SHP77 treated with DMSO at 0.1 percent for 48 hours (cell line): ENCODE results near the gene ETV4.

Source experiments
- DNase-seq: peaks from one replicate; lab custom pipeline; 2025; lab: John Stamatoyannopoulos, UW

ETV4 gene

DNA sequence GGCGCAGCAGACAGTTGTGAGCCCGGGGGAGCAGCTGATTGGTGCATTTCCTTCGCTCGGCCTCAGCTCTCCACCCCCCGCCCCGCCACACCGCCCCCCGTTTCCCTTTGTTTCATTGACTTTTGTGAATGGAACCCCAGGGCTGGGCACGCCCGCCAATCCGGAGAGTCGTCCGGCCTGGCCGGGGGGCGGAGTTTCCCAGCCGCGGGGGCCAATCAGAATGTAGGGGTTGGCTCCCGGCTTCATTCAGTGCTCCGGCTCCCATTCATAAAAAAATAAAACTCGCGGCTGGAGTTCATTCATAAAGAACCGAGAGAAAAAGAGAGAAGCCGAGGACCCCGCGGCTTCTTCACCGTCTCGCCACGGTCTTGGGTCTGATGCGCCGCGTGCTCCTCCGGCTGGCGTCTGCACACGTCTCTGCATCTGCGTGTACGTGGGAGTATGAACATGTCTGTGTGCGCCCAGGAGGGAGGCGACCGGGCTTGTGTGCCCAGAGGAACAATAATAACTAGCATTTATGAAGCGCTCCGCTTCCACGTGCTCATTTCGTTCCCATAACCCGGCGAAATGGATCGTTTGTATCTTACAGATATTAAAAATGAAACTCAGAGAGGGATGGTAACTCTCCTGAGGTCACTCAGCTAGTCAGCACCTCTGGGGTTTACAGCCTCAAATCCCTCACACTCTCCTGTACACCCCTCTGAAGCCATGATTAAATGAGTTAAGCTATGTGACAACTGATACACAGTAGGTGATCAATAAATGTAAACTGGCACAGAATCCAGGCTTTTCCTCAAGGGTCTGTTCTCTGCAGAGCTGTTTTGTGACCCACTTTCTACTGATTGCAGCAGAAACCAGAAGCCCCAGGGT is at the start of gene ETV4:
TSS of gene ETV4 (minus strand) at position 22 of the 870 bp plus-strand sequence. CDS start 723 bp downstream, outside the sequence.
- peak; percentile 62 for DNase-seq

DNA sequence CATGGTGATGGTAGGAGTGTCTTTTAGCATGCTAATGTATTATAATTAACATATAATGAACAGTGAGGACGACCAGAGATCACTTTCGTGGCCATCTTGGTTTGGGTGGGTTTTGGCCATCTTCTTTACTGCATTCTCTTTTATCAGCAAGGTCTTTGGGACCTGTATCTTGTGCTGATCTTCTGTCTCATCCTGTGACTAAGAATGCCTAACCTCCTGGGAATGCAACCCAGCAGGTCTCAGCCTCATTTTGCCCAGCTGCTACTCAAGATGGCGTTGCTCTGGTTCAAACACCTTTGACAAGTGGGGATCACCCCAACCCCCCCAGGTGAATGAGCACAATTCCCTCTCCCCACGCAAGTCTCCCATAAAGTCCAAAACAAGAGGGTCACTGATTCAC is 49.3 kb upstream of the ETV4 start:
- no peak for DNase-seq

DNA sequence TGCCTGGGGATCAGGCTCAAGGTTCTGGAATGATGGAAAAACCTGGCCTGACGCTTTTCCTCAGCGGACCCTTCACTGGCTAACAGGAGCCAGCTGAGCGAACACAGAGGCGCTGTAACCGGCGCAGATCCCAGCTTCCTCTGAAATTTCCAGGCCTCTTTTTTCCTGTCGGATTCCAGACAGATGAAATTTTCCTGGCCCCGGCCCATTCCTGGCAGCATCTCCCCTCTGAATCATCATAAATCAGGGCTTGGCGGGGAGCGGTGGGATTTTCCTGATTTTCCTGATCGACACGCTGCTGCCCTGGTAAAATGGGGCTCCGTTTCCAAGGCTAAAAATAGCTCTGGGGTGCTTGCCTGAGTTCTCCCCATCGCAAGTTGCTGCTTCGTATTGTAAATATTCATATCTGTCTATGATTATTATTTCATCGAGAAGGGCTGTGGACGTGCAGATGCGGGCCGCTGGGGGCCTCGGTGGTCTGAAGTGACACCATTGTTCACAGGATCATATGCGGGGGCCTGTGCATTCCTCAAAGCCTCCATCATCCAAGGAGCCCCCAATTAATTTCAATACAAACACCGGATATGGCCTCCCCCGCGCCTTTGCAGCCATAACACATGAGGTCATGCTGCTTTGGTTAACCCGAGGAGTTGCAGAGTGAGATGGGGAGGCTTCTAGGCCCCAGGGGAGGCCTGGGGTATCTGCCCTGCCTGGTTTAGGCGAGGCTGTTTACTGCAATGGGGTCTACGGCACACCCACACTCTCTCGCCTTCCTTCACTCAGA is 45.8 kb upstream of the ETV4 start:
- DNase-seq: no peak

DNA sequence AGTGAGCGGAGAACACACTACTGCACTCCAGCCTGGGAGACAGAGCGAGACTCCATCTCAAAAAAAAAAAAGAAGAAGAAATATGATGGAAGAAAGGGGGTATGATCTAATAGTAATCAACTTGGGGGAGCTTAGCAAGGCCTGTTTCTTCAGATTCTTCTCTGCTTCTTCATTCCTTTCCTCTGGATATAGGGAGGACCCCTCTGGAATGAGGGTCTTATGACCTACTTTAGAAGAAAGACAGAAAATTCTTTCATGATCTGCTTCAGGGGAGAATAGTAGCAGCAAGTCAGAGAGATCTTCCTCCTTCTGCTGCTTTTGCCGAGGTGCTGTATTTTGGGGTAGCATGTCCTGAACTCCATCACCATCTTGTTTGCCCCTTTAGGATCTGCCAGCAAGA is 44.9 kb upstream of the ETV4 start:
- DNase-seq: no peak

DNA sequence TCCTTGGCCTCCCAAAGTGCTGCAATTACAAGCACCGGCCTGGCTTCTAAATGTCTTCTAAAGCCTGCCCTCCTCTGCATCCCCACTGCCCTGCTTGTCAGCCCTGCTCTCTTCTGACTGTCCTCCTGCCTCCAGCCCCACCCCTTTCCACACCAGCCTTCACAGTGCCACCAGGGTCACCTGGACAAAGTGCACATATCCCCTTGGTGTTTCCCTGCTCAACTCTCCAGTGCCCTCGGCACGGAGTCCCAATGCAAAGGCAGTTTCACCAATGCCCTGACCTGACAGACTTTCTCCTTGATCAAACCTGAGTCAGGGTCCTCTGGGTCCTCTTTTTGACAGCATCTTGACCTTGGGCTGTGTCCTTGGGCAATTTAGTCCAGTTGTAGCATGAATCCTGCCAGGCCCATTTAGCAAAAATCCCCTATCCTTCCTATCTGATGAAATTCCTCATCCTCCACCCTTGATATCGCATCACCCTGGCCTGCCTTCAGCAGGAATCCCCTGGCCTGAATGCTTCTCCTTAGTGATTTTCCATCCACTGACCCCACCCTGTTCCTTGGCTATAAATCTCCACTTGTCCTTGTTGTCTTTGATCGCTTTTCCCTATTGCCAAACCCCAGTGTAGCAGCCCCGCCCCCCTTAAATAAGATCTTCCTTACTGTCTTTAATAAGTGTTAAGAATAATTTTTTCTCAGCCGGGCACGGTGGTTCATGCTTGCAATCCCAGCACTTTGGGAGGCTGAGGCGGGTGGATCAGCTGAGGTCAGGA is 42.7 kb upstream of the ETV4 start:
- DNase-seq: no peak

DNA sequence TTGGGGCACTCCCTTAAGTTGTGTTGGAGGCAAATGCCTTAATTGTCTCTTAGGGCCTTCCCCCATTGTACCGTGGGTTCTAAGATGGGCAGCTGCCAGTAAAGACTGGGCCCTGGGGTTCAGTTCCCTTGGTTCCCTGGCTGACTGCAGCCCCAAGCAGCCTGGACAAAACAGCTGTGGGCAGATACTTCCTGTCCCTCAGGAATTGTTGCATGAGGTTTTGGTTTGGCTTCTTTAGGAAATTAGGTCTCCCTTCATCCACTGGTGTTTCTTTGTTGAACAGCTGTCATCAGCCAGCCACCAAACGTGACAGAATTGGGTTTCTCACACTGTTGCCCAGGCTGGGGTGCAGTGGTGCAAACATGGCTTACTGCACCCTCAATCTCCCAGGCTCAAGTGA is 42.0 kb upstream of the ETV4 start:
- DNase-seq: no peak

DNA sequence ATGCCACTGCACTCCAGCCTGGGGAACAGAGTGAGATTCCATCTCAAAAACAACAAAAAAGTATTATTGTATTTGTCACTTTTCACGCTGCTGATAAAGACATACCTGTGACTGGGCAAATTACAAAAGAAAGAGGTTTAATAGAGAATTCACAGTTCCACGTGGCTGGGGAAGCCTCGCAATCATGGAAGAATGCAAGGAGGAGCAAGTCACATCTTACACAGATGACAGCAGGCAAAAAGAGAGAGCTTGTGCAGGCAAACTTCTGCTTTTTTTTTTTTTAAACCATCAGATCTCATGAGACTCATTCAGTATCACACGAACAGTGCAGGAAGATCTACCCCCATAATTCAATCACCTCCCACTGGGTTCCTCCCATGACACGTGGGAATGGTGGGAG is 41.5 kb upstream of the ETV4 start:
- DNase-seq: no peak

DNA sequence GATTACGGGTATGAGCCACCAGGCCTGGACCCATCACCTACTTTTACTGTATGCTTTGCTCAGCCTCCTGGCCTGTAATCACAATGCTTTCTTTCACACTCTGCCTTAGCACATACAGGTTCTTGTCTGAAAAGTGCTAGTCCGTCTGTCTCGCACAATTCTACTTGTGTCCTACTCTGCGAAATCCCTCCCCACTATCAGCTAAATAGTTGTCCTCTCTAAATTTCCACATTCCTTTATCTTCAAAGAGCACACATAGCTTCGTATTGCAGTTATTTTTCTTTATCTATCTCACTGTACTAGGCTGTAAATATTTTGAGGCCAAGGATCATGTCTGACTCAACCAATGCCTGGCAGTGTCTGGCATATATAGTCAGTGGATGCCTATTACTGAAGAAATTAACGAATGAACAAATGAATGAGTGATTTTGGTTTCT is 38.5 kb upstream of the ETV4 start:
- no peak for DNase-seq

DNA sequence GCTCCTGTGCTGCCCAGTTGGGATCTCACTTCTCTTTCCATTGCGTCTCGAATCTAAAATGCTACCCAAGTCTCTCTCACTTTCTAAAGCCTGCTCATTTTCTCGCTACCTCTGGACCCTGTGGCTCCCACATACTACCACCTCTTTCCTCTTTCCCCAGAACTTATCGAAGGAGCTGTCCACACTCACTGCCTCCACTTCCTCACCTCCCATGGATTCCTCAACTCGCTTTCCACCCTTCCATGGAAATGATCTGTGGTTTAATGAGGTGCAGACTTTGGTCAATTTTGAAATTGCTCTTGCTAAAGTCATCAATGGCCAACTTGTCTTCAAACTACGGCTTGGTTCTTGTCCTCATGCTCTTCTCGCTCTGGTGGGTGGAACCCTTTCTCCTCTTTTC is 37.2 kb upstream of the ETV4 start:
- no peak for DNase-seq

DNA sequence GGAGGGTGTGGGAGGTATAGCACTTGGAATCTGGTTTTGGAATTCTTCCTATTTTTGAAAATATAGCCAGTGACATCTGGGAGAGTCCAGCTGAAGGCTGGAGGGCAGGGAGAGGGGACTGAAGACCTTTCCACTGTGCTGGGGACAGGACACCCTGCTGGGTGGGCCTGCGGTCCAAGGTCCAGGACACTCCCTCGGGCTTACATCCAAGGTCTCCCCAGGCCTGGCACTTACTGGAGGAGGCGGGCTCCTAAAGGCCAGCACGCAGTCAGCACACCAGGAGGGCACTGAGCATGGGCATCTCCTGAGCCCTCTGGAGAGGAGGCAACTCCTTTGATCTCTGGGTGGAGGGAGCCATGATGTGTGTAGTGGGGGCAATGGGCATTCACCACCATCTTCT is 35.5 kb upstream of the ETV4 start:
- no peak for DNase-seq

DNA sequence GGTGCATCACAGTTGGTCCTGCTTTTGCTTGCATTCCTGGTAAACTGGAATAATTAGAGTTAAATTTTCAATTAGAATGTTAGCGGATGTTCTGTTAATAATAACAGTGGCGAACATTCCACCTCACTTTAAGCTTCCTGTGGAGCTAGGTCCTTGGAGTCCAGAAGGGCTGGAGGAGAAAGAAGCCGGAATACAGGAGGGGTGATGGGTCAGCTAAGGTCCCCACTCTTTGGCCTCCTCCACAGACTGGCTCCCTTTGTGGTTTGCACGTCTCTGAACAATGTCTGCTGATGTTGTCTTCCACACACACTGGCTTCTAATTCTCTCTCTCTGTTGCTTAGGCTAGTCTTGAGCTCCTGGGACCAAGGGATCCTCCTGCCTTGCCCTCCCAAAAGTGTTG is 35.0 kb upstream of the ETV4 start:
- no peak for DNase-seq

DNA sequence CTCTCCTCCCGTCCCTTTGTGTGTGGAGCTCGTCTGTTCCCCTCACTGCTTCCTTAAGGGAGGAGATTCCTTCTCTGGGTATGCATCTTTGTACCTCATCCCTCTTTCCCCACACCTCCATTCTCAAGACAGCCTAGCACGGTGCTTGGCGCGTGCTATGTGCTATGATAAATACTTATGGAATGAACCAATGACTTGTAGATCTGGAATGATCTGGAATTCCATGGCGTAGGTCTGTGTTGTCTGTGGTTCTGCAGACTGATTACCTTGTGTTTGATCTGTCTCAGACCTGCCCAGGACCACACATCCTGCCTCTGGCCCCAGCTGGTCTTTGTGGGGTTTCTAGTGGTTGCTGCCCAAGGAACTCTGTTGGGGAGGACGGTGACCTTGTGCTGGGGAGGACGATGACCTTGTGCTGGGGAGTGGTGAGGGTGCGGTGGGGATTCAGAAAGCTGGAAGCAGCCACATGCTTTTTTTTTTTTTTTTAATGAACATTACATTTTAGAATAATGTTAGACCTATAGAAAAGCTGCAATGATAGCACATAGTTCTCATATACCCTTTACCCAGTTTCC is 33.5 kb upstream of the ETV4 start:
- no peak for DNase-seq

DNA sequence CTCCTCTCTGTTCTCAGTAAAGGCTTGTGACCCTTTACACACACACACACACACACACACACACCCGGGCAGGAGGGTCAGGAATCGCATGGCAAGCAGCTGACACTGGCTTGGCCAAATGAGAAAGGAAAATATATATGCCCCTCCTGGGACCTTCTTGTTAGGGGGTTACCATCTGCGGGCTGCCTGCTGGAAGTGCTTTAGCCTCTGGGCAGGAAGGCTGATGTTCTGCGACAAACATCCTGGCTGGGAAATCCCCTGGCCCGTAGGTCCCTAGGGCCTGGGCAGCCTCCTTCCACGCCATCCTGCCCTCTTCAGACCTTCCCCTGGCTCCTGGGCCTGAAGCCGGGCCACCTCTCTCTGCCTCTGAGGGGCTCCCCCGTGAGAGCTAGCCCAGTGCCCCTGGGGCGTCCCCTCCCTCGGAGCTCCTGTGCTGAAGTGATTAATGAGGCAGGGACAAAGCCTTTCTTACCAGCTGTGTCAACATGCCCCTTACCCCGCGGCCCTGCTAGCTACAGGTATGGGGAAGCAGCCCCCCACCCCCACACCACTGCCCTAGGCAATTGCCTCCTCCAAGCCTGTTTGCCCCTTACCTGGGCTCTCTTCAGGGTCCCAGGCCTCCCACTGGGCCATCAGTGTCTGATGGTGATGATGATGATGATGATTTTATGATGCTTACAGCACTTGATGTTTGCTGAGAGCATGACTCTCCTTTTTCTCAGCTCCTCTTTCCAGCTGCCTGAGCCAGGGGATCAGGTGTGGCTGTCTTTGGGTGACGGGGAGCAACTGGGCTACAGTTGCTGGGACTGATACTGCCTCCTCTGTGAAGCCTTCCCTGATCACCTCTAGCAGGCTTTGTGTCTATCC is 32.8 kb upstream of the ETV4 start:
- no peak for DNase-seq

DNA sequence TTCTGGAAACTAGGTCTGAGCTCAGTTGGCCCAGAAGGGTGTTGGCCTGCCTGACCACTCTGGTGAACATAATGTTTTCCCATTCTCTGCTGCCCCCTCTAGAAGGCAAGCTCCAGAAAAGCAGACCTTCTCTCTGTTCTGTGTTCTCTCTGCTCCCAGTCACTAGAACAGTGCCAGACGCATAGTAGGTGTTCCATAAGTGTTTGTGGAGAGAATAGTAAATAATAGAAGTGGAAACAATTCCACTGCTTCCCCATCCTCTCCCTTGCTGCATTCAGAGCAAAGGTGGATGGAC is 32.2 kb upstream of the ETV4 start:
- no peak for DNase-seq

DNA sequence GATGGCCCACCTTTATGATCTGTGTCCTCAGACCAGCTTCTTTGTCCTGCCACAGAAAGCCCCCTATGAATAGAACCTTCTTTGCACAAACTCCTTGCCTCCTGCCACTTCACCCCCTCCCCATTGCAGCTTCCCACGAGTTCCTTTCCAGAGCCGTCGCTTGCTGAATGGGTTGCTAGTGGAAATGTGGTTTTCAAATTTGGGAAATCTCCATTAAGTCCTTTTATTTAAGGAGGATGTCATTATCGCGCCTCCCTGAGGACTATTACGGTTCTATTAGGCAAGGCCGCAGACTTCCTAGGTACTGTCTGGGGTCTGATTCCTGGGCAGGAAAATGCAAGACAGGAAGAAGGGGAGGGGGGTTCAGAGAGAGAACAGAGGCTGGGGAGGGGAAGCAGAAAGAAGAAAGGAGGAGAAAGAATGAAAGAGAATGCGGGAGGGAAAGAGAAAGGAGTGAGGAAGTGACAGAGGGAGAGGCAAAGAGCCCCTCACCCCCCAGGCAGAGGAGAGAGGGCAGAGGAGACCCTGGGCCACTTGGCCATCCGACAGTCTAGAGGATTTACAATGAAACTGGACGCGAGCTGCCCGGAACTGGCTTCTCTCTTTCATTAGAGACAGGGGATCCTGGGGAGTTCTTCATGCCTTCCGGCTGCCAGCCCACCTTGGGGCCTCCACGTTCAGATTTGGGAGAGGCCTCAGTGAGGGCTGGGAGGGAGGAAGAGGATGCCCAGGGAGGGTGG is 31.7 kb upstream of the ETV4 start:
- no peak for DNase-seq

DNA sequence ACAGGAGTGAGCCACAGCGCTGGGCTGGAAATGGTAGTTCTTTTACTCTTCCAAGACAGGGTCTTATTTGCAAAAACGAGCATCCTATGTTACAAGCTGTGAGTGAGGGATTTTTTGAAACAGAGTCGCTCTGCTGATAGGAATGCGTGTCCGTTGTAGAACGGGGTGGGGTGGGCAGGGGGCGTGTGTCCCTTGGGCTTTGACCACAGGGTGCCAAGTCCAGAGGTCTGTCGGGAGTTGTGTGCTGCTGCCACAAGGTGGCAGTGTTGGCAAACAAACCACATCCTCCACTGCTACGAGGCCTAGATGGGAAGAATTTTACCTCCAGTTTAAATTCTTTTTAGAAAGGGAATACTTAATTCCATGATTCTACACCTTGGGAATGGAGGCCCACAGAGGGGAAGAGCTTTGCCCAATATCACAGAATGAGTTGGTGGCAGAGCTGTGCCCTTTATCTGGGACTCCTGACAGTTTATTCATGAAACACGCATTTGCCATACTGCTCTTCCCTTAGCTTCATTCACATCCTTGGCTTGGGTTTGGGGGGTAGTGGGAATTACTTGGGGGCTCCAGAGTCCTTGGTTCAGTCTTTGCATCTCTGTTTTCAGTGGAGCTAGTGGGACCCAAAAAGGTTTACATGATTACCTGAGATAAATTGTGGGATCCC is 30.6 kb upstream of the ETV4 start:
- DNase-seq: peak; percentile 28

DNA sequence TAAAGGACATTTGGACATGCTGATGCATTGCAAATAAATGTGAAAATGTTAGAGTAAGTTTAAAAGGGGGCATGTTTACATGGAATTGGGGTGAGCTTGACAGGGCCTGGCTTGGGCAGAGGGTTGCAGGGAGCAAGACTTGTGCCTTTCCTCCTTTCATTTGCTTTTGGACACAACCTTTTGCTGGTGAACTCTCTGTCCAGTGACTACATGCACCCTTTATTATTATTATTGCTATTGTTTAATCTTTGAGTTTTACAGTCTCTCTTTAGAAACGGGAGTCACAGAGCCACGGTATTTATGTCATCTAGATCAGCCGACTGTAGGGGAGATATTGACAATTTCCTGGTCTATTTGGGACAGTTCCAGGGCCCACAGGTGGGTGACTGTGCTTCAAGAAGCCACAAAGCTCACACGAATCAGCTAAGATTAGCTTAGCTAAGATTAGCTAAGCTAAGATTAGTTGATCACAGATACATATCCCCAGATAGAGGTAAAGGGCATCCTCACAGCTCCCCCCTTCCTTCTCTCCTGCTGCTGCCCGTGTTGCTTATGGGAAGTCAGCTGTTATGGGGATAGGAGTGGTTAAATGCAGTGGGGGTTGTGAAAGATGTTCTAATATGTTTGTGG is 28.9 kb upstream of the ETV4 start:
- no peak for DNase-seq

DNA sequence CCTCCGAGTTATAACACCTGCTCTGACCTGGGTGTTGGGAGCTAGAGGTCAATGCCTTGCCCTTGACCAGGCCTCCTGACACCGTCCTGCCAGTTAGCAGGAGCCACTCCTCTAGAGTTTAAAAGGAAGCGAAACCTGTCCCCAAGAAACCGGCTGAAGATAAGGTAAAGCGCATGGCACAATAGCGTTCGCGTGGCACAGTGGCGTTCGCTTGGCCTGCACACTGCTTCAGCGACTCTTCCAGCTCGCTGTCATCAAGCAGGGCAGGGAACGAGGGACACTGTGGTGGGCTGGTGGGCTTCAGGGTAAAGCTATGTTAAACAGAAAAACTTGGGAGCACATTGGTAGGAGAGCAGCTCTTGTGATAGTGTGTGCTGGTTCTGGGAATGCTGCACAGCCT is 28.2 kb upstream of the ETV4 start:
- no peak for DNase-seq

DNA sequence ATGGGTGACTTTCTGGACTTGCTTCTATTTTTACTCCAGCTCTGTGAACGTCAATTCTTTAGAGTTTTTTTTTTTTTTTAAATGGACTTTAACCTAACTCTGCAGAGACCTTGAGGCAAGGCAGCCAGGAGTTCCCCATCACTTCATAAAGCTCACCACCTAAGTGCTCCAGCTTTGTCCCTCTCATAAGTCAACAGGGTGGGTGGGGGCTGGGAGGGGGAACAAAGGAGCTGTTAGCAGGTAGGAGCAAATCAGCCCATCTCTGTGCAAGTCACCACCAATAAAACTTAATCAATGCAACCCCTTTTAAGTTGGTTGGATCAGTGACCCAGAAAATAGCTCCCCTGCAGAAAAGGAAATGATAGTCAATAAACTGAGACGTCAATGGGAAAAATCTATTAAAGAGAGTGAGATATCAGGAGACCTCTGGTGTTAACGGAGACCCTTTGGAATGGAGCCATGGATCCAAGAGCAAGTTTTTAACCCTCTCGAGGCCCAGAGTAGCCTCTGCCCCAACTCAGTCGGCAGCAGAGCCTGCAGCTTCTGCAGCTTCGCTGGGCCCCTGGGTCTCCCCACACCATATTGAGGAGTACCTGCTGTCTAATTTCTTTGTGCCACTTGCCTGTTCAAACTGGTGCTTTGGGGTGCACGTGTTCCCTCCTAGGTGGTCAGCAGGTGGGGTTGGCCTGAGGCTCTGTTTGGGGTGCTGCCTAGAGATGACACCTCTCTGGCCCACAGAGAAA is 27.6 kb upstream of the ETV4 start:
- DNase-seq: no peak
